ENCODE results near the gene MBD5. TPM values are rescaled to one million over a fixed set of nuclear protein-coding genes. Genes with fewer than 3 reads are reported as not detected.

Gene MBD5
- total RNA-seq, 2 donors from 2014 or later, result 20.8 to 33.5 TPM

GRCh38 chr2:148362144-148362796 lies 341.4 kb downstream of the MBD5 start:
- 87 to 97% methylated on average over 4 to 10 of the region's 10 CpGs for WGBS, 2 donors
- no peak for DNase-seq

GRCh38 chr2:148375214-148375613 lies 354.3 kb downstream of the MBD5 start:
- no peak for ATAC-seq
- no peaks in the 10 kb centered on the region for H3K9me3 ChIP-seq
- intact Hi-C loops (cut with DNase I), result no loop called here
- H3K27ac ChIP-seq, result no peak overlapping the region
- no peak overlapping the region for H3K4me3 ChIP-seq
- no peak for DNase-seq
- 56 to 67% methylated on average over 3 of the region's 3 CpGs for WGBS, 2 donors
- no peaks in the 10 kb centered on the region for H3K27me3 ChIP-seq
- TF ChIP-seq POLR2A (IDR thresholded peaks at IDR 0.05), result no peak
- no peak for TF ChIP-seq CTCF (IDR thresholded peaks at IDR 0.05)
- no peaks in the 10 kb centered on the region for H3K4me1 ChIP-seq
- H3K36me3 ChIP-seq (replicated peaks in 1 of 2; ENCODE audit: insufficient read depth in 1 of 2, low read depth in 2 of 2), result no peaks in the 10 kb centered on the region

More at GRCh38 chr2:148362144-148362796, 341.4 kb downstream of the MBD5 start:
- H3K4me1 ChIP-seq, result no peaks in the 10 kb centered on the region
- H3K9me3 ChIP-seq, result no peaks in the 10 kb centered on the region
- intact Hi-C loops (cut with DNase I), result no loop called here
- H3K4me3 ChIP-seq, result no peak overlapping the region
- TF ChIP-seq POLR2A (IDR thresholded peaks at IDR 0.05) (no peak), CTCF (IDR thresholded peaks at IDR 0.05) (no peak)
- no peaks in the 10 kb centered on the region for H3K27me3 ChIP-seq
- H3K36me3 ChIP-seq (replicated peaks in 1 of 2; ENCODE audit: insufficient read depth in 1 of 2, low read depth in 2 of 2), result no peaks in the 10 kb centered on the region
- H3K27ac ChIP-seq, result no peak overlapping the region
- no peak for ATAC-seq

- no peak for DNase-seq
- H3K36me3 ChIP-seq (replicated peaks in 1 of 2; ENCODE audit: insufficient read depth in 1 of 2, low read depth in 2 of 2), result no peaks in the 10 kb centered on the region
- H3K4me3 ChIP-seq, result no peak overlapping the region
- no peak for TF ChIP-seq POLR2A (IDR thresholded peaks at IDR 0.05)
- no peaks in the 10 kb centered on the region for H3K27me3 ChIP-seq
- WGBS, 2 donors, result 79 to 81% methylated on average over 1 of the region's 1 CpG
- ATAC-seq, result no peak
- intact Hi-C loops (cut with DNase I), result no loop called here
- no peaks in the 10 kb centered on the region for H3K9me3 ChIP-seq
- H3K4me1 ChIP-seq, result no peaks in the 10 kb centered on the region
- no peak overlapping the region for H3K27ac ChIP-seq
Measured at GRCh38 chr2:148391324-148391723, 370.4 kb downstream of the MBD5 start.

- H3K4me1 ChIP-seq, result no peaks in the 10 kb centered on the region
- no peaks in the 10 kb centered on the region for H3K9me3 ChIP-seq
- no peaks in the 10 kb centered on the region for H3K36me3 ChIP-seq (replicated peaks in 1 of 2; ENCODE audit: insufficient read depth in 1 of 2, low read depth in 2 of 2)
- H3K27ac ChIP-seq, result no peak overlapping the region
- DNase-seq (no peak), ATAC-seq (no peak)
- H3K4me3 ChIP-seq, result no peak overlapping the region
- TF ChIP-seq CTCF (IDR thresholded peaks at IDR 0.05) (no peak), POLR2A (IDR thresholded peaks at IDR 0.05) (no peak)
- H3K27me3 ChIP-seq, result no peaks in the 10 kb centered on the region
- 94 to 100% methylated on average over 1 of the region's 1 CpG for WGBS, 2 donors
- intact Hi-C loops (cut with DNase I), result no loop called here
Measured at GRCh38 chr2:148402786-148403185, 381.9 kb downstream of the MBD5 start.

GRCh38 chr2:148410899-148411298 lies 390.0 kb downstream of the MBD5 start:
- Histone ChIP-seq H3K4me1 (no peaks in the 10 kb centered on the region), H3K27me3 (no peaks in the 10 kb centered on the region), H3K9me3 (peaks cover 0 to 8% (median 0%) of the 10 kb centered on the region in 3 donors), H3K27ac (no peak overlapping the region), H3K36me3 (replicated peaks in 1 of 2; ENCODE audit: insufficient read depth in 1 of 2, low read depth in 2 of 2) (no peaks in the 10 kb centered on the region), H3K4me3 (no peak overlapping the region)
- ATAC-seq (no peak), DNase-seq (no peak)
- intact Hi-C loops (cut with DNase I), result no loop called here
- TF ChIP-seq CTCF (IDR thresholded peaks at IDR 0.05) (no peak), POLR2A (IDR thresholded peaks at IDR 0.05) (no peak)
- WGBS, 2 donors, result 64% methylated on average over 1 of the region's 1 CpG
